ACC112 (cell line): ENCODE results near the gene INSYN1.
A peak's percentile ranks its signal among the peaks of the same experiment; 100 is the strongest.

Experiments
- H2AFZ ChIP-seq: fragments of 200-600 bp; sonication (generic); one replicate; pipeline ENCODE4 v1.6.0; 2017; ENCODE audit warnings: antibody characterized with exemption, low read length; ENCODE audit not compliant: unreplicated experiment
- H3K27ac ChIP-seq: fragments of 200-600 bp; sonication (generic); 2 replicates; pipeline ENCODE4 v1.5.1; 2014; ENCODE audit warnings: low read depth, mild to moderate bottlenecking, antibody characterized with exemption, low read length, moderate library complexity
- H3K27me3 ChIP-seq: fragments of 200-600 bp; sonication (generic); 2 replicates; pipeline ENCODE4 v1.6.1; 2014; ENCODE audit warnings: mild to moderate bottlenecking, antibody characterized with exemption, low read length, moderate library complexity, mixed read lengths; ENCODE audit not compliant: insufficient read depth
- H3K36me3 ChIP-seq: fragments of 200-600 bp; sonication (generic); 2 replicates; pipeline ENCODE4 v1.6.1; 2016; ENCODE audit warnings: mild to moderate bottlenecking, antibody characterized with exemption, low read length, moderate library complexity, mixed read lengths; ENCODE audit not compliant: insufficient read depth
- H3K4me1 ChIP-seq: fragments of 200-600 bp; sonication (generic); one replicate; pipeline ENCODE4 v1.6.1; 2016; ENCODE audit warnings: low read length, mixed read lengths; ENCODE audit not compliant: insufficient read depth, unreplicated experiment, control insufficient read depth
- H3K4me3 ChIP-seq: fragments of 200-600 bp; sonication (generic); 2 replicates; pipeline ENCODE4 v1.5.1; 2014; ENCODE audit warnings: mild to moderate bottlenecking, low read depth, low read length
- H3K79me2 ChIP-seq: fragments of 200-600 bp; sonication (generic); one replicate; pipeline ENCODE4 v1.6.0; 2016; ENCODE audit warnings: low read length; ENCODE audit not compliant: control insufficient read depth, unreplicated experiment, insufficient read depth

Gene INSYN1

GRCh38 chr15:73685981-73686380 is 67.2 kb downstream of the INSYN1 start:
- Histone ChIP-seq H3K27ac (peak overlapping the region; percentile 80), H3K36me3 (no peaks in the 10 kb centered on the region), H3K4me3 (peak overlapping the region; percentile 93), H3K79me2 (peaks cover 62% of the 10 kb centered on the region), H3K27me3 (no peaks in the 10 kb centered on the region), H3K4me1 (peaks cover 71% of the 10 kb centered on the region), H2AFZ (no peak overlapping the region)
